Esophagus muscularis mucosa (tissue), 4 donors: ENCODE data around the gene PDE1A.

ENCODE experiments used
- CTCF ChIP-seq, 3 experiments: fragments of 200-600 bp in 2 of 3; fragments of 450-650 bp in 1 of 3; sonication (generic) in 2 of 3; IDR thresholded peaks; one replicate each; pipeline ENCODE4 v1.5.1; 2017 to 2019; ENCODE audit warnings: antibody characterized with exemption in 3 of 3, mild to moderate bottlenecking in 2 of 3, moderate library complexity in 1 of 3
- EP300 ChIP-seq: sonication (generic); formaldehyde crosslinking; IDR thresholded peaks from one replicate; pipeline ENCODE4 v1.6.1; 2017; ENCODE audit warnings: antibody characterized with exemption
- POLR2A ChIP-seq: fragments of 450-650 bp; IDR thresholded peaks from one replicate; pipeline ENCODE4 v1.6.1; 2017; ENCODE audit warnings: antibody characterized with exemption, moderate library complexity, mild to moderate bottlenecking, low read depth
- POLR2AphosphoS5 ChIP-seq, 2 donors: sonication (generic); formaldehyde crosslinking; IDR thresholded peaks; one replicate each; pipeline ENCODE4 v1.6.1; 2017; ENCODE audit warnings: antibody characterized with exemption in 2 of 2

GRCh38 chr2:182359027-182359989 is 67.5 kb downstream of the PDE1A start:
- TF ChIP-seq POLR2A = no peak
- TF ChIP-seq CTCF (IDR thresholded peaks at IDR 0.05) = no peak
- no peak for TF ChIP-seq EP300
- TF ChIP-seq POLR2AphosphoS5 (IDR thresholded peaks at IDR 0.05) = no peak
